Measurements from ENCODE around the gene FIBP.

DNA sequence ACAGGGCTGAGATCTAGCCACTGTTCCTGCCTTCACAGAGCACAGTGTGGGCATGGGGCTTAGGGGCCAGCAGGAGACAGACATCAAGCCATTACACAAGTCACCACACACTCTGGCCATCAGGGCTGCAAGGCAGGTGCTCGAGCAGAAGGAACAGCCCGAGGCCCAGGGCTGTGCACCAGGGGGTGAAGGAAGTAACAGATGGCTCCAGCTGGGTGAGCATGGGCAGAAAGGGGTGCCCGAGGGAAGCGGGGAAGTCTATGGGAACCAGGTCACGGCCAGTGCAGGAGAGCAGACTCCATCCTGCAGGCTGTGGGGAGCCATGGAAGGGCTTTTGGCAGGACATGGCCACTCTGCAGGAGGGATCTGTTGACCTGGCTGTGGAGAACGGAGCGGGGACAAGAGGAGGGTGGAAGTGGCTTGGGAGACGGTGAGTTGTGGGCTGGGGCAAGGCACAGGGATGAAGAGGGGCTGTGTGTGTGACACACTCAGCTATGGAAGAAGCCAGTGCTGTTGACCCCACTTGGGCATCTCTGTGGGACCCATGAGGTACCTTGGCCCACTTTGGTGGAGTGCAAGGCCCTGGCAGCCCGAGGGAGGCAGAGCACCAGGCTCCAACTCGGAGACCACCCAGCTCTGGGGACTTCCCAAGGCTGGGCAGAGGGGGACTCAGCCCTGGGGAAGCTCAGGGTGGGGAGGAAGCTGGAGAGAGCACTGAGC is 27.0 kb upstream of the FIBP start:
- no peak for TF ChIP-seq YY1 (IDR thresholded peaks at IDR 0.05; ENCODE audit: low read depth)
- no peak for TF ChIP-seq CEBPB (IDR thresholded peaks at IDR 0.05)
- TF ChIP-seq EP300 (IDR thresholded peaks at IDR 0.05; ENCODE audit: borderline replicate concordance), result no peak
- TF ChIP-seq REST (IDR thresholded peaks at IDR 0.05; ENCODE audit: low read depth), result no peak
- TF ChIP-seq RAD21 (IDR thresholded peaks at IDR 0.05; ENCODE audit: low read depth), result no peak
- TF ChIP-seq, protein P1, sequence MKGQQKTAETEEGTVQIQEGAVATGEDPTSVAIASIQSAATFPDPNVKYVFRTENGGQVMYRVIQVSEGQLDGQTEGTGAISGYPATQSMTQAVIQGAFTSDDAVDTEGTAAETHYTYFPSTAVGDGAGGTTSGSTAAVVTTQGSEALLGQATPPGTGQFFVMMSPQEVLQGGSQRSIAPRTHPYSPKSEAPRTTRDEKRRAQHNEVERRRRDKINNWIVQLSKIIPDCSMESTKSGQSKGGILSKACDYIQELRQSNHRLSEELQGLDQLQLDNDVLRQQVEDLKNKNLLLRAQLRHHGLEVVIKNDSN (IDR thresholded peaks at IDR 0.05), result no peak
- no peak for TF ChIP-seq CREB1 (IDR thresholded peaks at IDR 0.05; ENCODE audit: low read depth)
- peak; percentile 66; the same call in 1 of the 2 replicates for TF ChIP-seq ZBTB7A (IDR thresholded peaks at IDR 0.05; ENCODE audit: low read depth)
- no peak for TF ChIP-seq TEAD4 (IDR thresholded peaks at IDR 0.05)
- no peak for TF ChIP-seq TAF1 (IDR thresholded peaks at IDR 0.05; ENCODE audit: low read depth)
